ENCODE measurements around the gene TPO. TPM values are rescaled to one million over a fixed set of nuclear protein-coding genes. Genes with fewer than 3 reads are reported as not detected.

The TPO gene
- polyA plus RNA-seq, 3 donors, result not detected

DNA sequence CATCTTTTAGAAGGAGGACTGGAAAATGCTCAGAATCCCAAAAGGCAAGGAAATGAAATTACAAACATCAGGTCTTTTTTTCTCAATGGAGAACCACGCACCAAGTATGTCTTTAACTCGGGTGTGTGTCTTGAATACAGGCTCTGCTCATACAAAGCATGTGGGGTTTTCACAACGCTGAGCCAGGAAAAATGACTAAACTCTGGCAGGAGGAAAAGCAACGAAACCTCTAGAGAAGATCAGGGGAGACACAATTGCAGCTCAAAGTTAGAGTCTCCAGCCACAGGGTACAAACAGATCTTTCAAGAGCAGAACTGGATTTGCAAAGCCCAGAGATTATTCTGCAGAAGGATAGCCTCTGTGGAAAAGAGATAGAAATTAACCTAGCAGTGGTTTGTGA, 42.8 kb upstream of the TPO start:
- H3K36me3 ChIP-seq (replicated peaks in 1 of 2; ENCODE audit: control insufficient read depth in 1 of 2, insufficient read depth in 2 of 2, low read length in 2 of 2), result no peaks in the 10 kb centered on the region
- Mint-ChIP-seq H3K27ac (peak overlapping the region in 1 of 7 donors; percentile 53), H3K36me3 (no peaks in the 10 kb centered on the region), H3K4me1 (peaks cover 4% of the 10 kb centered on the region), H3K27me3 (ENCODE audit: low read depth in 3 of 3) (peaks cover 4 to 9% (median 6%) of the 10 kb centered on the region in 3 donors), H3K4me3 (no peak overlapping the region), H3K9me3 (peaks cover 0 to 3% (median 0%) of the 10 kb centered on the region in 7 donors)
- H4K20me1 ChIP-seq (ENCODE audit: insufficient read depth, low read length), result no peaks in the 10 kb centered on the region
- H3K27ac ChIP-seq (ENCODE audit: low read depth in 1 of 2, low read length in 2 of 2), result no peak overlapping the region
- no peaks in the 10 kb centered on the region for H3K9me3 ChIP-seq (replicated peaks in 1 of 2; ENCODE audit: control insufficient read depth in 1 of 2, insufficient read depth in 1 of 2, low read length in 2 of 2)
- H3K4me1 ChIP-seq (ENCODE audit: control insufficient read depth in 1 of 2, insufficient read depth in 2 of 2, low read length in 2 of 2), result no peaks in the 10 kb centered on the region
- H3K79me2 ChIP-seq (ENCODE audit: insufficient read depth, low read length), result no peaks in the 10 kb centered on the region
- H3K9ac ChIP-seq (ENCODE audit: insufficient read depth, low read length, poor library complexity, severe bottlenecking), result no peak overlapping the region
- H2AFZ ChIP-seq (ENCODE audit: insufficient read depth, low read depth, low read length, poor library complexity, severe bottlenecking), result no peak overlapping the region
- whole genome bisulfite sequencing (ENCODE audit: insufficient coverage), result 80% methylated on average over 4 of the region's 4 CpGs
- no peak for DNase-seq
- intact Hi-C loops (cut with micrococcal nuclease), result no loop called here
- no peak overlapping the region for H3K4me2 ChIP-seq (replicated peaks; ENCODE audit: extremely low read depth, low read length, poor library complexity, severe bottlenecking)
- no peak overlapping the region for H3K4me3 ChIP-seq (replicated peaks in 1 of 3; ENCODE audit: low read depth in 2 of 3, low read length in 3 of 3)
- TF ChIP-seq, protein P1, sequence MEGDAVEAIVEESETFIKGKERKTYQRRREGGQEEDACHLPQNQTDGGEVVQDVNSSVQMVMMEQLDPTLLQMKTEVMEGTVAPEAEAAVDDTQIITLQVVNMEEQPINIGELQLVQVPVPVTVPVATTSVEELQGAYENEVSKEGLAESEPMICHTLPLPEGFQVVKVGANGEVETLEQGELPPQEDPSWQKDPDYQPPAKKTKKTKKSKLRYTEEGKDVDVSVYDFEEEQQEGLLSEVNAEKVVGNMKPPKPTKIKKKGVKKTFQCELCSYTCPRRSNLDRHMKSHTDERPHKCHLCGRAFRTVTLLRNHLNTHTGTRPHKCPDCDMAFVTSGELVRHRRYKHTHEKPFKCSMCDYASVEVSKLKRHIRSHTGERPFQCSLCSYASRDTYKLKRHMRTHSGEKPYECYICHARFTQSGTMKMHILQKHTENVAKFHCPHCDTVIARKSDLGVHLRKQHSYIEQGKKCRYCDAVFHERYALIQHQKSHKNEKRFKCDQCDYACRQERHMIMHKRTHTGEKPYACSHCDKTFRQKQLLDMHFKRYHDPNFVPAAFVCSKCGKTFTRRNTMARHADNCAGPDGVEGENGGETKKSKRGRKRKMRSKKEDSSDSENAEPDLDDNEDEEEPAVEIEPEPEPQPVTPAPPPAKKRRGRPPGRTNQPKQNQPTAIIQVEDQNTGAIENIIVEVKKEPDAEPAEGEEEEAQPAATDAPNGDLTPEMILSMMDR (IDR thresholded peaks at IDR 0.05), result no peak
- H3K27me3 ChIP-seq (ENCODE audit: control insufficient read depth in 2 of 2, insufficient read depth in 2 of 2, low read length in 2 of 2), result no peaks in the 10 kb centered on the region

DNA sequence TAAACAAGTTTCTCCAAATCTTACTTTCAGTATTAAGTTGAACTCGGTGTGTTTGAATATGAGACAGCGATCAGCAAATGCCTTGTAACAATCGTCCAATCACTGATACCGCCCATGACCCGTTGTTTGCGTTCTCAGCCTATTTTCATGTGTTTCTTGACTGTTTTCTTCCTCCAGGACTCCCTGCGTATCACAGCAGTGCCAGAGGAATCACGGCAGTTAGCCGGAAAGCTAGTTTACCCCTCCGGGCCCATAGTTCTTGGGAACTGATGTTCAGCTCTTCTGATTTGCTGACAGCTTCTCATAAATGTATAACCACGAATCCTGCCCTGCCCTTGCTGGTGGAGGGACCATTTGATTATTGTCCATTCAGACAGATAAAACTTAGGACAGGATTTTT, 42.2 kb upstream of the TPO start:
- no peak overlapping the region for H3K27ac ChIP-seq (ENCODE audit: low read depth in 1 of 2, low read length in 2 of 2)
- WGBS (ENCODE audit: insufficient coverage), result 94% methylated on average over 9 of the region's 11 CpGs
- no peak for DNase-seq
- no peaks in the 10 kb centered on the region for H3K36me3 Mint-ChIP-seq
- TF ChIP-seq, protein P1 (IDR thresholded peaks at IDR 0.05), result no peak
- intact Hi-C loops (cut with micrococcal nuclease), result no loop called here
- H3K27me3 ChIP-seq (ENCODE audit: control insufficient read depth in 2 of 2, insufficient read depth in 2 of 2, low read length in 2 of 2), result no peaks in the 10 kb centered on the region
- no peak overlapping the region for H3K9ac ChIP-seq (ENCODE audit: insufficient read depth, low read length, poor library complexity, severe bottlenecking)
- H3K4me1 ChIP-seq (ENCODE audit: control insufficient read depth in 1 of 2, insufficient read depth in 2 of 2, low read length in 2 of 2), result no peaks in the 10 kb centered on the region
- peaks cover 4% of the 10 kb centered on the region for H3K4me1 Mint-ChIP-seq
- H3K4me3 ChIP-seq (replicated peaks in 1 of 3; ENCODE audit: low read depth in 2 of 3, low read length in 3 of 3), result no peak overlapping the region
- peaks cover 4 to 9% (median 6%) of the 10 kb centered on the region in 3 donors for H3K27me3 Mint-ChIP-seq (ENCODE audit: low read depth in 3 of 3)
- no peak overlapping the region for H3K4me2 ChIP-seq (replicated peaks; ENCODE audit: extremely low read depth, low read length, poor library complexity, severe bottlenecking)
- no peaks in the 10 kb centered on the region for H3K36me3 ChIP-seq (replicated peaks in 1 of 2; ENCODE audit: control insufficient read depth in 1 of 2, insufficient read depth in 2 of 2, low read length in 2 of 2)
- no peak overlapping the region for H3K4me3 Mint-ChIP-seq
- H4K20me1 ChIP-seq (ENCODE audit: insufficient read depth, low read length), result no peaks in the 10 kb centered on the region
- no peak overlapping the region for H3K27ac Mint-ChIP-seq
- peaks cover 0 to 3% of the 10 kb centered on the region in 2 donors for H3K9me3 ChIP-seq (replicated peaks in 1 of 2; ENCODE audit: control insufficient read depth in 1 of 2, insufficient read depth in 1 of 2, low read length in 2 of 2)
- H2AFZ ChIP-seq (ENCODE audit: insufficient read depth, low read depth, low read length, poor library complexity, severe bottlenecking), result no peak overlapping the region
- H3K79me2 ChIP-seq (ENCODE audit: insufficient read depth, low read length), result no peaks in the 10 kb centered on the region
- H3K9me3 Mint-ChIP-seq, result peaks cover 0 to 5% (median 0%) of the 10 kb centered on the region in 7 donors

All from CD14-positive monocyte (primary cell).